HG03571 (cell line): Measurements from ENCODE around the gene TLDC2.

ENCODE experiments used
- ATAC-seq: cut with Tn5 transposase; IDR thresholded peaks from one replicate; pipeline ENCODE4 v1.9.1; 2021; ENCODE audit not compliant: unreplicated experiment

TLDC2 gene

DNA sequence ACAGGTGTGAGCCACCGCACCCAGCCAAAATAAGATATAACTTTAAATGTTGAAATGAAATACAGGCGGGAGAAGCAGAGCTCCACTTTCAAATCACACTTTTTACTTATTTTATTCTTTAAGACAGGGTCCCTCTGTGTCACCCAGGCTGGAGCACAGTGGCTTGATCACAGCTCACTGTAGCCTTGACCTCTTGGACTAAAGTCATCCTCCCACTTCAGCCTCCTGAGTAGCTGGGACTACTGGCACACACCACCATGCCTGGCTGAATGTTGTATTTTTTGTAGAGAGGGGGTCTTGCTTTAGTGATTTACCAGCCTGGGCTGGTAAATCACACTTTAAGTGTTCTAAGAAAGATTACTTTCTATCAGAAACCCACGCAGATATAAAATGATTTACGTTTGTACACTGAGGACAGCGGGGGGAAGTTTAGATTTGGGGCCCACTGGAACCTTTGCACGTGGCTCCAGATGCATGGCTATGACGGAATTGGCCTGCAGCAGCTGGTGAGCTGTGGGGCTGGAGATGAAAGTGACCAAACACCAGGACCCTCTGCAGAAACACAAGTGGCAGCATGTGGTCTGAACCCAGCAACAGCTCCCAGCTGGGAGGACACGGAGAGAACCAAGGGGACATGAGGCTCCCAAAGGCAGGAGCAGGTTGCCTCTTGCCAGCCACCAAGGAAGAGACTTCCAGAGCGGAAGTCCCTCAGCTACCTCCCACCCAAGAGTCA, 26.4 kb upstream of the TLDC2 start:
- ATAC-seq: no peak

DNA sequence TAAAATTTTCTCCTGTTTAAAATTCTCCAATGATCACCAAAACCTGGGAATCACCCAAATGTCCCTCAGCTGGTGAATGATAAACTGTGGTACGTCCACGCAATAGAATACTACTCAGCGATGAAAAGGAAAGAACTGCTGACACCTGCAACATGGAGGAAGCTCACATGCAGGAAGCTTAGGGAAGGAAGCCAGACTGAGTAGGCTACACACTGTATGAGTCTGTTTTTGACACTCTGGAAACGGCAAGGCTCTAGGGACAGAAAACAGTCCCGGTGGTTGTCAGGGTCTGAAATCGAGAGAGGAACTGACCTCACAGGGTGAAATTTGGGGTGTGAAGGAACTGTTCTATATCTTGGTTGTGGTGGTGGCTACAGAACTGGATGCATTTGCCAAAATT, 25.2 kb upstream of the TLDC2 start:
- ATAC-seq: no peak

DNA sequence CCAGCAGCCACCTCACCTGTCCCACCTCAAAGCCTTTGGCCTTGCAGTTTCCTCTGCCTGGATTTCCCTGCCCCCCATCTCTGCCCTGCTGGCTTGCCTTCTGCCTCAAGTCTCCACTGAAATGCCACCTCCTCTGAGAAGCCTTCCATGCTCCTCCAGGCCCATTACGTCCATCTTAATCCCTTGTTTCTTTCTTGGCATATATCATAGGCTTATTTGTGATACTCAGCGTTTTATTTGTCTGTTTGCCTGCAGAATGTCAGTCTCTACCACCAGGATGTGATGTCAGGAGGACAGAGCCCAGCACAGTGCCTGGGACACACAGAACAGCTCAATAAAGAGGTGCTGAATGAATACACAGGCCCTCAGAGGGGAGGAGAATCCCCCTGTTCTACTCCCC, 24.4 kb upstream of the TLDC2 start:
- ATAC-seq: no peak

DNA sequence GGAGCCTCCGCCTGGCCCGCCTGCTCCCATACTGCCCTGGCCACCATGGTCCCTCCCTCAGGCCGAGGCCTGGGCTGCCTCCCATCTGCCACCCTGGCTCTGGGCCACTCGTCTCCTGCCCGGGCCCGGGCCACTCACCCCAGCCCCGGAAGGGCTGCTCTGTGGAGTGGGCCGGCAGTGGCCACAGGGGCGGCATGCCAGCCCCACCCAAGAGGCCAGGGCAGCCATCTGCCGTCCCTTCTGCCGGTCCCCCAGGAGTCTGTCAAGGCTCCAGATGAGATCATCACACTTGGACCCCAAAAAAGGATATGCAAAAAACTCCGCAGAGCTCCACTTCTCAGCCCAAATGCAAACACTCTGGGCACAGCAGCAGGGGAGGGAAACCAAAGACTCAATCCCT, 23.8 kb upstream of the TLDC2 start:
- ATAC-seq: no peak

DNA sequence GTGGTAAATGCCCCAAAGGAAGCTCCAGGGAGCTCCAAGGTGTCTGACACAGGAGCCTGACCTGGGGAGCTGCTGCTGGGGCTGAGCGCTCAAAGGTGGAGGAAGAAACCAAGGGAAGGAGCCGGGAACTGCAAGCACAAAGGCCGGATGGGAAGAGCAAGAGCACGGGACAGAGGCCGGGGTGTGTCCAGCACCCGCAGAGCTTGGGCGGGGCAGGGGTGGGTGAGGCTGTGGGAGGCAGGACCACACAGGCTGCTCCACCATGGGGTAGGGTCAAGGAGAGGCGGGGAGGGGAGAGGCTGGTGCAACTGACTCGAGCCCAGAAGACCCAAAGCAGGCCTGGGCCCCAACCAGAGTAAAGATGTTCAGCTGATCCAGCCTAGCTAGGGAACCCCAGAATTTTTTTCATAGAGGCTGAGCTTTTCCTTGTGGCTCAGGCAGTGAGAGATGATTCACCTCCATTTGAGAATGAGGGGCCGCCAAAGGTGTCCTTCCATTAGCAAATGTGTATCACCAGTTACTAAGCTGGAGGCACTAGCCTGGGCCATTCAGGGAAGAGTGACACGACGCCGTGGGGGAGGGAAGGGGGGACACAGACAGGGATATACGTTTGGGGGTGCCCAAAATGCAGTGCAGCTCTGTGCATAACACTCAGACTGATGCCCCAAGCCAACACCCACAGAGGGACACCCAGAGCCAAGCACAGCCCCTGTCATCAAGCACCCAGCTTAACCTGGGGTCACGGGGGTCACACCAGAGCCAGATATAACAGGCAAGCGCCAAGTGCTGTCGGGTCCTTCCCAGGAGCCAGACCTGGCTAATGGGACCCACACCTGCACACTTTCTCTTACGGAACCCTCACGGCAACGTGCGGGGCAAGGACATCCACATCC, 21.3 kb upstream of the TLDC2 start:
- no peak for ATAC-seq

DNA sequence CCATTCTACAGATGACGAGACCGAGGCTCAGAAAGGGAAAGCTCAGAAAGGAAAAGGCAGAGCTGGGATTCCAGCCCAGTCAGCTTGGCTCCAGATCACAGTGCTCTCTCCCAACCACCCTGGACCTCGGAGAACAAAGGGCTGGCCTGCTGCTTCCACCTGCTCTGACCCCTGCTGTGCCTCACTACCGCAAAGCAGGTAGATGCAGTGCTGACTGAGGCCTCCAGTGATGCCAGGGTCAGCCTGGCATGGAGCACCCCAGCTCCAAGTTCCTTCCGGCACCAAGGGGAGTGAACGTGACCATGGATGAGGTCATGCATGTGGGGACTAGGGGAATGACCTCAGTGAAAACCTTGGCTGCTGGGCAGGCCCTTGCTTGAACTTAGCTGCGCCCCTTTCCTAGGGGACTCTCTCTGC, 20.7 kb upstream of the TLDC2 start:
- no peak for ATAC-seq

DNA sequence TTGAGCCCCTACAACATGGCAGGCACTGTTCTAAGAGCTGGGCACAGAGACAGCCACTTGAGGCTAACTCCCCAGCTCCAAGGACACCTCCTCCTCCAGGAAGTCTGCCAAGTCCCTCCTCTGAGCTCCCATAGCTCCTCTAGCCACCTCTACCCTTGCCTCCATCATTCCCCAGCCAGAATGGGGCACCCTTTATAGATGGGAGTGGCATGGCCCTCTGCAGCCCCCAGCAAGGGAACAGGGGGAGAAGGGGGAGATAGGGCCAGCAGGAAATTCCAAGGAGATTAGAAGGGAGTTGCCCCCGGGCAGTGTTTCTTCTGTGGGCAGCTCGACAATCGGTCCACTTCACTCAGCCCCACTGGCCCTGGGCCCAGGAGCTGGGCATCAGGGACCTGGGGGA, 19.7 kb upstream of the TLDC2 start:
- no peak for ATAC-seq

DNA sequence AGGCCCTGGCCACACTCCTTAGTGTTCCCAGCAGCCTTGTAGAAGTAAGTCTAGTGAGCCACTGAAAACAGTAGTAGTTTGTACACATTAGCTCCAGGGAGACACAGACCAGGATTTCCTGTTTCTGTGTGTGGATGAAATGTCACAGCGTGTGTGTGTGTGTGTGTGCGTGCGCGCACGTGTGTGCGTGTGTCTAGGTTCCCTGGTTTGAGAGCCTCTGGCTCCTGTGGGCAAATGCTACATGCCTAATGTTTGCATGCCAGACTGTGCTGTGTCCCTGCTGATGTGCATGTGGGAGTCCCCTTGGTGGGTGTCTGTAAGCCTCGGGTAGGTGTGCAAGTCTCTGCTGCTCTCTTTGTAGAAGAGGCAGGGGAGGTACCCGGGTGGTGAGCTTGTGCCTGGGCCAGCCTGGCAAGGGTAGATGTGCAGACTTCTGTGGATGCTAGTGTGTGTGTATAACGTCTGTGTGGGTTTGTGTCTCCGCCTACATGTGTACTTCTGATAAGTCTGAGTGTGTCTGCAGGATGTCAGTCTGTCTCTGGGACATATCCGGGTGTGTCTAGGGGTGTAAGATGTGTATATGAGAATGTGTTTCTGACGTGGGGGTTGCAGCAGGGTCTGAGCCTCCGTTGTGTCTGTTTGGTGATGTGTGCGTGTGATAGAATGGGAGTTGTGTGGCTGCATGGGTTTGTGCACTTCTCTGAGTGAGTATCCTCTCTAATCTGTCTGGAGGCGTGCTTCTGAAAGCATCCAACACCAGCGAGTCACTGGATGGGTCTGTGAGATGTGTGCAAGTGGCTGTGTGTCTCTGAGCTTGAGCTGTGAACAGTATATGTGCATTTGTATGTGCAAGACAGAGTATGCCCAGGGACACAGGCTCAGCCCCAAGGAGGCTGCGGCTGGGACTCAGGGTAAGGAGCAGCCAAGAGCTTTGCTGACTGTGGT, 19.0 kb upstream of the TLDC2 start:
- no peak for ATAC-seq

DNA sequence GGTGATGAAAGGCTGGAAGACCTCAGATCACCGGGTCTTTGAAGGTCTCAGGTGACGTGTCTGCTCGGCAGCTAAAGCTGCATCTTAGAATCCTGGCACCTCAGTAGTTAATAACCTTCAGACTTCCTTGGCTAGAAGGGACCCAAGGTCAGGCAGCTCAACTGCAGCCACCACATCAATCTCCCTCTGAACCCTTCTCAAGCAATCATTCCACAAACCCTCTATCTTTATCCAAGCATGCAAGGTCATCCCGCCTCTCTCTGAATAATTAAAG, 16.7 kb upstream of the TLDC2 start:
- ATAC-seq: no peak

DNA sequence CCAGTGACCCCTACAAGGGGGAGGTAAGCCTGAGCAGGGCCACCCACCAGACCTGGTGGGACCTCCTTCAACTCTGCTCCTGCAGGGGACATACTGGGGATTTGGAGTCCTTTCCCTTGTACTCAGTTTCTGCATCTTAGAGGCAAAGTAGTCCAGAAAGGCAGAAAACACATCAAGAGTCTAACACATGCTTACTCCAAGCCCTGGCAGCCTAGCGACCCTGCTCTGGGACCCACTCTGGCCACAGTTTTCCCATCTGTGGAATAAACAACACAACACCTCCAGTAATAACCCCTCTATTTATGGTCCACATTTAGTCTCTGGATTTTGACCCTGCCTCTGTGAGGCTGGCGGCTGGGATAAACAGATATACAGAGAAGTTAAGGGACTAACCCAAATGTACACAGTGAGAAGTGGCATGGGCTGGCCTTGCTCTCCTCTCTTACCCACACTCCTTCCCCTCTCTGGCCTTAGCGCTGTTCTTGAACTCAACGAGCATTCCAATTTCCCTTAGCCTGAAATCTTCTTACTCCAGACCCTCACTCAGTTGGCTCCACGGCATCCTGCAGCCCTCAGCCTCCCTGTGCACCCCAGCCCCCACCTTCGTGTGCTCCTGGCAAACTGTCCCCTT, 16.1 kb upstream of the TLDC2 start:
- no peak for ATAC-seq

DNA sequence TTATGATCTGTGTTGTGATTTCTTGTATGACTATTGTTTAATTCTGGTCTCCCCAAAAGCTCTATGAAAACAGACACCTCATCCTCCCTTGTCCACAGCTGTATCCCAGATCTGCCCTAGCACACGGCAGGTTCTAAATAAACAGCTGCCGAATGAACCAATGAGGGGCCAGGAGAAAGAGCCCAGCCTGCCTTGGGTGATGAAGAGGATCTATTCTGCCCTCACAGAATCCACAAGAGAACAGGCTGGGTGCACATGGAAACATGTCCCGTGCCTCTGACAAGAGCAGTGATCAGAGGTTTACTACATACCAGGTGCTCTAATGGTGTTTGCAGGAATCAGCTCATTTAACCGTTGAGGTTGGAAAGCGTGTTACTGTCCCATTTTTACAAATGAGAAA, 15.6 kb upstream of the TLDC2 start:
- ATAC-seq: no peak

DNA sequence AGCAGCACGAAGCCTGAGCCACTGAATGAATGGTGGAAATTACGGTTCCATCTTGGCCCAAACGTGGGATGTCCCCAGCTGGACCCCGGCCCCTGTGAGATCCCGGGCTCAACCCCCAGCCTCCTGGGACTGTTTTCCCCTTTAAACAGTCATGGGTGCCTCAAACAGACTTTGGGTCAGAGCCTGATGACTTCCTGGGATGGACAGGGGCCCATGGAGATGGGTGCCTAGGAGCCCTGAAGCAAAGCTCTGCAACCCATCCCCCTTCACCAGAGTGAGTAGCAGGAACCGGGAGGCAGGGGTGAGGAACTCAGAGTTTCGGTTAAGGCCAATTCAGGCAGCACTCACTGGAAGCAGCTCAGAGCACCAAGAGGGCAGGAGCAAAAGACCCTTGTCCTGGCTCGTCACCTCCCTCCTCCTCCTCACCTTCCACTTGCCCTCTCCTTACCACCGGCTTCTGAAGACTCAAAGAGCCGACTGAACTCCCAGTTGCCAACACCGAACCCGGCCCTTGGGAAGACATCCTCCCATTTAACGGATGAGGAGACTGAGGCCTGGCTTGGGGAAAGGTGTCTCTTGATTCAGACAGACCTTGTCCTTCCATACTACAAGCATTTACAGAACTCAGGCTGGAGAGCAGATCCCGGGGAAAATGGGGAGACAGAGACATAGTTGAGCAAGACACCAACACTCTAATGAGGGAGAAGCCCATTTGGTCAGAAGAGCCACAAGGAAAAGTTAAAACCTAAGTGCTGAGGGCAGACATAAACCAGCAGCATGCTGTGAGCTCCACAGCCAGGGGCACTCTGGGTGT, 14.9 kb upstream of the TLDC2 start:
- ATAC-seq: no peak

DNA sequence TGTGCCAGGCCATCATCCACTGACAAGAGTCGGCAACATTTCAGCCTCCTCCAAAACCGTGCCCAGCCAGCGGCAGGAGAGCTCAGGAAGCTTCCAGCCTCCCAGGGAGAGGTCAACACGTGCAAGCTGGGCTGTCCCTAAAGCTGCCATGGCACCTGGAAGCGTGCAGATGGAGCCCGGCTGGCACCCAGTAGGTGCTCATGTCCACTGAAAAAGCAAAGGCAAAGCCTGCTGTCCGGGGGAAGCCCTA, 14.4 kb upstream of the TLDC2 start:
- ATAC-seq: no peak

DNA sequence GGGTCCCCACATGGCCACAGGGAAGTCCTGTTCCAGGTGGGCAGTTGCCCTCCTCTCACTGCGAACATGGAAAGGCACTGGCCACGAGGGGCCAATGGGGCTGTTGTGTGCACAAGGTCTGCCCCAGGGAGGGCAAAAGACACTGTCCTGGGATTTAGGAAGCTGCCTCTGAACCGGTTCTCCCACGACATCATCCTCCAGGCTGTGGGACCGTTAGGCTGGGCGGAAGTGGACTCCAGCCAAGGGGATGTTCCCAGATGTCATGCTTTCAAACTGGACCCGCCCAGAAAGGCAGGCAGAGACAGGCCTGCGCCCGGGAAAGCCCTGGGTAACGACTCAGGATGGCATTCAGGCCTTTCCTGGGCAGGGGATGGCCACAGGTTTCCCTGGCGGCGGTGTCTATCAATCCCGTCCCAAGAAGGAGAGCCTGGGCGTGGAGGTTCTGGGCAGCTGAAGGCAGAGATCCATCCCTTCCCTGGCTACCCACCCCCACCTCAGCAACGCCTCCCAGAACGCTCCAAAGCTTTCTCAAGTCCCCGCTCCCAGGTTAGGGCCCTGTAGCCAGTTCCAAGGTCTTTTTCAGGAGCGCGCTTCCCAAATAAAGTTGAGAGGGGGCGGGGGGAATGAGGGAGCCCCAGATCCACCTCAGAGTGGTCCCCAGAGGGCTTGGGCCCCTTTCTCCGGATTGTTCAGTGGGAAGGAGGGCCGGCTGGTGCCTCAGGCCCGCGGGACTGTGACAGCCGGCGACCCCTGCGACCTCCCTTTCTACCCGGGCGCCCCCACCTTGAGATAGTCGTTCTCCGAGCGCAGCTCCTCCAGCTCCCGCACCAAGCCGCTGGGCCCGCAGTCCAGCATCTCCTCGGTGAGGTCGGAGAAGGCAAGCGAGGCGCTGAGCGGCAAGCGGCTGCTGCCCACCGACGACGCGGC, 13.8 kb upstream of the TLDC2 start:
- no peak for ATAC-seq

DNA sequence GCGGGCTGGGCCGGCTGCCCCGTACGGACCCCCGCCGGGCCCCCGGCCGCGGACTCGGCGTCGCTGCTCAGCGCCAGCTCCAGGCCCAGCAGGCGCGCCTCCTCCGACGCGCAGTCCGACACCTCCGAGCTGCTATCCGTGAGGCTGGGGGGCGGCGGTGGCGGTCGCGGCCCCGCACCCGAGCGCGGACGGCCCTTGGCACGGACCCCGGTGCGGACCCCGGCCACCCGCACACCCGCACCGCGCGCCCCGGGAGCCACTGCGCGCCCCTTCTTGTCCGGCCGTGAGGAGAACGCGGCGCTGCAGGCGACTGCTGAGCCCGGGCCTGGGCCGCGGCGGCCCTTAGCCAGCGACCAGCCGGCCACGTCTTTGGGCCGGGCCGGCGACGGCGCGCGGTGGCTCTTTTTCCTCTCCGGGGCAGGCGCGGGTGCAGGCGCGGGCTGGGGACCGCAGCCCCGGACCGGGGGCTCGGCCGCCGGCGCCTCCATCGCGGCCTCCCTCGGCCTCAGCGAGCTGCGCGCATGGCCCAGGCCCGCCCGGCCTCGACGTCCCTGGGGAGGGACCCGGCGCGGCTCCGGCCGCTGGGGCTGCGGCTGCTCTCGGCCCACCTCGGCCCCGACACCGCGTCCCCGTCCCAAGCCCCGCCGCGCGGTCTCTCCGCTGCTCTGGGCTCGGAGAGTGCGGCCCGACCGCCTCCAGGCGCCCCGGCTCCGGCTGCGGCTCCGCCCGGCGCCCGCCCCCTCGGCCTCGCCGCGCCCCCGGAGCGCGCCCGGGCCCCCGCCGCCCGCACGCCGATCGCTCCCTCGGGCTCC, 12.9 kb upstream of the TLDC2 start:
- peak; percentile 30 for ATAC-seq

DNA sequence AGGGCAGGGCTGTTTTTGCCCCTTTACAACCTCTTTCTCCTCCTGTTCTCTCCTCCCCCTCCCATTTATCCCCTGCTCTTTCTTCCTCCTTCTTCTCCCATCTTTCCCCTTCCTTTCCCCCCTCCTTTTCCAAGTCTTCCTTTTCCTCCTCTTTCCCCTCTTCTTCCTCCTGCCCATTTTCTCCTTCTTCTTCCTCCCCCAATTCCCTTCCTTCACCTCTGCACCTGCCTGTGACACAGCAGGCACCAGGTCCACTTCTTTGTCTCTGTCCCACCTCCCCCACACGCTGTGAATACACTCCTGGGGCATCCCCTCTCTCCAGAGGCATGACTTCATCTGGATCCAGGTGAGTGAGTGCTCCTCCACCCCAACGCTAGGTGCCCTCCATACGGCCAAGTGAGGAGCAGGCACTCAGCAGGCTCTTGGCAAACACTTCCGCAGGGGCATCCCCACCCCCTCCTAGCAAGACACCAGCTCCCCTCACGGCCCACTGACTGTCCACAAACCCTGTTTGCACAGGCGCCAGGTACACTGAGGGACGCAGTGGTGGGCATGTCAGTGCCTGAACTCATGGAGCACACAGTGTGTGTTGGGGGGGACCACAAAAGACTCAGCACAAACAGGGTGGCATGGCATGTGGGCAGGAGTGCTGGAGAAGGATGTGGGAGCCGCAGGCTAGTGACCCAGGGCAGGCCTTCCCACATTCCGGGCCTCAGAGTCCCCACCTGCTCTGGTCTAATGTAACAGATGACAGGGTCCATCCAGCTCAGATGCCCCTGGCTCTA, 10.7 kb upstream of the TLDC2 start:
- ATAC-seq: no peak

DNA sequence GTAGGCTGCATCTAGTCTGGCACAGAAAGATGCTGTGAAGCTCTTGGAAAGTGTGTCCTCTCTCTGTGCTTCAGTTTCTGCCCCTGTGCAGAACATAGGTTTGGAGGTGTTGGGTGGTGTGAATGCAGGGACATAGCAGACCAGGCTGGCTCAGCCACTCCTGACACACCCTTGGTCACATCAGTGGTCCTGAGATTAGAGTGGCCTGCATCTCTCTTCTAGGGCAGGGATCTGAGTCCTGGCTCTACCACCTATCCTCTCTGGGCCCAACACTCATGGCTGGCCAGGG, 10.1 kb upstream of the TLDC2 start:
- ATAC-seq: no peak

DNA sequence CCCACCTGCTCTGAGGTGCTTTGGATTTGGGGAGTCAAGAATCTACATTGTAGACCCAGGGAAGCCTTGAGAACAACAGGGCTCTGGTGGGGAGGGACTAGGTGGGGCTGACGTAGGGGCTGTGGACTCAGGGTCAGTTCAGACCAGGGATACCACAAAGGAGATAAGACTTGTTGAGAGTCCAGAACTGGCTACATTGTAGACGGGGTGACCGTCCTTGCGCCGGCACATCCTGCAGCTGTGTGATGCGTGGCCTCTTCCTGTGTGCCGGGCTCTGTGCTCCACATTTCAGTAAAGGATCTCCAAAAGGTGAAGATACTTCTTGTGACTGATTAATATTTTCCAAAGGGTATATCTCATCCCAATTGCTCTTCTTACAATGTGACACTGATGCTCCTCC, 9.8 kb upstream of the TLDC2 start:
- ATAC-seq: no peak
